ENCODE results near the gene MUSK. TPM values are rescaled to one million over a fixed set of nuclear protein-coding genes. Genes with fewer than 3 reads are reported as not detected.
A peak's percentile ranks its signal among the peaks of the same experiment; 100 is the strongest.

The MUSK gene
- total and polyA plus RNA-seq, 2 of the 8 experiments (the other 6 are each of a cell fraction or from before 2014, with no cell fraction given): not detected

DNA sequence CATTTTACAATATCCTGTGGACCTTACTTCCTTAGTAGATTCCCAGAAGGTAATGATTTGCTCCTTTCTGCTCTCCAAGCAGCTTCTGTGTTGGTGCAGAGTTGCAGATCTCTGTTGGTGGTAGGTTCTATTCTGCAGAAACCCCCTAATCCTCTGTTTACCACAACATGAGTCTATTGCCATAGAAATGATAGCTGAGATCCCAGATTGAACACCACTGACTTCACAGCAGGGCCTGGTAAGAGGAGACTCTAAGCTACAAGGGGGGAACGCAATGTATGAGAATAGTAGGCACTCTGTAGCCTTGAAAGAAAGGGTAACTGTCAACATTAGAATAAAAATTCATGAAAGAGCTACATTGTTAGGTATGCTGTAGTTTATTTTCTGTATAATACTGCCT lies 59.5 kb downstream of the MUSK start:
- Histone ChIP-seq H2BK12ac (ENCODE audit: low read depth, low read length) (no peak overlapping the region), H3K23ac (ENCODE audit: insufficient read length) (no peak overlapping the region), H3K14ac (ENCODE audit: insufficient read length) (no peak overlapping the region), H3K9me3 (ENCODE audit: insufficient read depth in 2 of 2, low read depth in 1 of 2, low read length in 1 of 2) (no peaks in the 10 kb centered on the region), H2AFZ (ENCODE audit: low read length) (no peak overlapping the region), H3K4ac (replicated peaks; ENCODE audit: insufficient read length, low read depth, low read length) (no peak overlapping the region), H3K4me1 (replicated peaks in 1 of 4; ENCODE audit: control insufficient read depth in 3 of 4, insufficient read depth in 4 of 4, low read length in 3 of 4) (peaks cover 0 to 4% (median 1%) of the 10 kb centered on the region in 4 experiments; a peak in 2 of 7 replicates), H3K79me2 (ENCODE audit: control insufficient read depth in 1 of 2, insufficient read depth in 2 of 2, low read length in 2 of 2) (no peaks in the 10 kb centered on the region), H2BK15ac (ENCODE audit: low read length) (no peak overlapping the region), H2BK5ac (ENCODE audit: low read depth, low read length) (no peak overlapping the region), H4K8ac (ENCODE audit: extremely low read depth, insufficient read depth, low read length) (no peak overlapping the region), H3K4me2 (ENCODE audit: insufficient read depth in 1 of 2, low read depth in 2 of 2, low read length in 2 of 2) (peak overlapping the region in 1 of 2 experiments; percentile 23; a peak in 1 of 4 replicates), H3K4me3 (ENCODE audit: extremely low read depth in 1 of 4, insufficient read depth in 2 of 4, low read depth in 3 of 4, low read length in 4 of 4) (peak overlapping the region in 1 of 4 experiments; percentile 13; a peak in 1 of 8 replicates), H3K79me1 (ENCODE audit: low read depth, low read length) (no peaks in the 10 kb centered on the region), H2AK5ac (ENCODE audit: low read depth, low read length) (no peak overlapping the region), H2BK120ac (replicated peaks; ENCODE audit: low read depth, low read length) (no peak overlapping the region), H3K27me3 (replicated peaks in 1 of 4; ENCODE audit: control insufficient read depth in 3 of 4, extremely low read depth in 1 of 4, insufficient read depth in 3 of 4, low read length in 3 of 4) (no peaks in the 10 kb centered on the region), H4K91ac (replicated peaks; ENCODE audit: insufficient read length, low read length) (no peak overlapping the region), H3K9ac (replicated peaks in 1 of 4; ENCODE audit: extremely low read depth in 1 of 4, low read depth in 3 of 4, low read length in 3 of 4) (no peak overlapping the region), H3K23me2 (ENCODE audit: low read depth, low read length) (no peaks in the 10 kb centered on the region; the same call in 1 of the 2 replicates), H3K18ac (ENCODE audit: extremely low read depth, low read length) (no peak overlapping the region), H4K20me1 (replicated peaks in 1 of 2; ENCODE audit: control insufficient read depth in 1 of 2, insufficient read depth in 2 of 2, low read length in 2 of 2) (no peaks in the 10 kb centered on the region), H3K36me3 (ENCODE audit: control insufficient read depth in 2 of 4, insufficient read depth in 4 of 4, low read length in 3 of 4) (no peaks in the 10 kb centered on the region), H4K5ac (ENCODE audit: insufficient read length, low read depth, low read length) (no peak overlapping the region), H3K27ac (ENCODE audit: low read depth, low read length) (no peak overlapping the region), H3K56ac (replicated peaks; ENCODE audit: insufficient read length, low read depth, low read length) (no peak overlapping the region), H2BK20ac (ENCODE audit: low read length) (no peak overlapping the region)
- ChIA-PET CTCF (ENCODE audit: partially characterized antibody) (no interaction called here), POLR2A (ENCODE audit: partially characterized antibody) (no interaction called here)
- no peak for DNase-seq (ENCODE audit: low read depth in 1 of 2, low spot score in 2 of 2)
- WGBS, 2 experiments (ENCODE audit: extremely low coverage in 1 of 2, insufficient coverage in 1 of 2, insufficient read length in 1 of 2, insufficient replicate concordance in 2 of 2, low coverage in 1 of 2, low lambda C conversion rate in 2 of 2, missing lambda C conversion rate in 1 of 2): 53% methylated on average over 1 of the region's 1 CpG; no CpG with 5 or more reads in 1 of the 2 experiments
- TF ChIP-seq SP1 (IDR thresholded peaks at IDR 0.05; ENCODE audit: low read depth, low read length) (peak; percentile 91), CHD2 (IDR thresholded peaks at IDR 0.05; ENCODE audit: low read length) (0 out of 2 replicates have a peak, but pooled peaks have one; percentile 39), EZH2 (IDR thresholded peaks at IDR 0.05; ENCODE audit: low read depth, low read length, severe bottlenecking) (no peak), BCL11A (IDR thresholded peaks at IDR 0.05; ENCODE audit: low read depth in 2 of 2, low read length in 2 of 2) (peak in 1 of 2 experiments; percentile 43), EP300 (IDR thresholded peaks at IDR 0.05; ENCODE audit: borderline replicate concordance in 1 of 2, low read depth in 2 of 2, low read length in 2 of 2) (peak in 1 of 2 experiments; percentile 98; a peak in 2 of 3 replicates), ASH2L (IDR thresholded peaks at IDR 0.05; ENCODE audit: low read length) (peak; percentile 43), HDAC2 (IDR thresholded peaks at IDR 0.05; ENCODE audit: borderline replicate concordance in 1 of 2, low read depth in 2 of 2, low read length in 2 of 2) (0 out of 4 replicates have a peak, but pooled peaks of 1 of the 2 experiments have one; percentile 58), TAF1 (IDR thresholded peaks at IDR 0.05; ENCODE audit: low read depth, low read length) (no peak), TCF12 (IDR thresholded peaks at IDR 0.05; ENCODE audit: low read depth, low read length) (peak; percentile 57; the same call in 1 of the 2 replicates)
- TF ChIP-seq, protein P1, sequence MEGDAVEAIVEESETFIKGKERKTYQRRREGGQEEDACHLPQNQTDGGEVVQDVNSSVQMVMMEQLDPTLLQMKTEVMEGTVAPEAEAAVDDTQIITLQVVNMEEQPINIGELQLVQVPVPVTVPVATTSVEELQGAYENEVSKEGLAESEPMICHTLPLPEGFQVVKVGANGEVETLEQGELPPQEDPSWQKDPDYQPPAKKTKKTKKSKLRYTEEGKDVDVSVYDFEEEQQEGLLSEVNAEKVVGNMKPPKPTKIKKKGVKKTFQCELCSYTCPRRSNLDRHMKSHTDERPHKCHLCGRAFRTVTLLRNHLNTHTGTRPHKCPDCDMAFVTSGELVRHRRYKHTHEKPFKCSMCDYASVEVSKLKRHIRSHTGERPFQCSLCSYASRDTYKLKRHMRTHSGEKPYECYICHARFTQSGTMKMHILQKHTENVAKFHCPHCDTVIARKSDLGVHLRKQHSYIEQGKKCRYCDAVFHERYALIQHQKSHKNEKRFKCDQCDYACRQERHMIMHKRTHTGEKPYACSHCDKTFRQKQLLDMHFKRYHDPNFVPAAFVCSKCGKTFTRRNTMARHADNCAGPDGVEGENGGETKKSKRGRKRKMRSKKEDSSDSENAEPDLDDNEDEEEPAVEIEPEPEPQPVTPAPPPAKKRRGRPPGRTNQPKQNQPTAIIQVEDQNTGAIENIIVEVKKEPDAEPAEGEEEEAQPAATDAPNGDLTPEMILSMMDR (IDR thresholded peaks at IDR 0.05; ENCODE audit: control extremely low read depth in 1 of 3, insufficient read depth in 1 of 3, low read depth in 1 of 3, low read length in 3 of 3): no peak
- peak; percentile 36 for FAIRE-seq
